WTC11 (cell line): ENCODE results near the gene TMEM121B. TPM values are rescaled to one million over a fixed set of nuclear protein-coding genes. Genes with fewer than 3 reads are reported as not detected.

Source experiments
- ATAC-seq: fragments of 200-7000 bp; cut with Tn5 transposase; 2 replicates; pipeline ENCODE4 v1.10.0; 2021; ENCODE audit warnings: mild to moderate bottlenecking, moderate library complexity
- CTCF ChIA-PET: fragments of 300-600 bp; sonication (Branson Sonifier 250); formaldehyde crosslinking; loops from one replicate; lab custom pipeline; 2021; ENCODE audit warnings: antibody characterized with exemption; lab: Charles Lee
- POLR2A ChIA-PET: fragments of 350-600 bp; sonication (Branson Sonifier 250); formaldehyde crosslinking; loops from one replicate; lab custom pipeline; 2021; ENCODE audit warnings: antibody characterized with exemption; lab: Charles Lee
- DNase-seq: peaks from one replicate; pipeline ENCODE4 v3.0.0; 2021; ENCODE audit warnings: low spot score
- H3K27ac Mint-ChIP-seq: 2 replicates; pipeline ENCODE4 v1.8.0; 2021; ENCODE audit warnings: mixed read lengths
- H3K27me3 Mint-ChIP-seq: 2 replicates; pipeline ENCODE4 v1.8.0; 2021; ENCODE audit warnings: low read depth, mild to moderate bottlenecking, moderate library complexity, mixed read lengths
- H3K36me3 Mint-ChIP-seq: 2 replicates; pipeline ENCODE4 v1.8.0; 2021; ENCODE audit warnings: mixed read lengths
- H3K4me1 Mint-ChIP-seq: 2 replicates; pipeline ENCODE4 v1.8.0; 2022; ENCODE audit warnings: mixed read lengths
- H3K4me3 Mint-ChIP-seq: 2 replicates; pipeline ENCODE4 v1.8.0; 2021; ENCODE audit warnings: mild to moderate bottlenecking, moderate library complexity, mixed read lengths
- H3K9me3 Mint-ChIP-seq: 2 replicates; pipeline ENCODE4 v1.8.0; 2021; ENCODE audit warnings: mixed read lengths
- ATF3 ChIP-seq: sonication (generic); formaldehyde crosslinking; conservative IDR thresholded peaks from 2 replicates; pipeline ENCODE4 v1.8.1; 2022; ENCODE audit warnings: mild to moderate bottlenecking, missing genetic modification reagents
- ATF6 ChIP-seq: sonication (generic); formaldehyde crosslinking; IDR thresholded peaks from 2 replicates; pipeline ENCODE4 v1.8.1; 2023; ENCODE audit warnings: mild to moderate bottlenecking, missing genetic modification reagents
- CTCF ChIP-seq: fragments of 200-600 bp; IDR thresholded peaks from 2 replicates; pipeline ENCODE4 v1.8.0; 2022; ENCODE audit warnings: antibody characterized with exemption
- ELF4 ChIP-seq: sonication (generic); formaldehyde crosslinking; IDR thresholded peaks from 2 replicates; pipeline ENCODE4 v1.8.1; 2022; ENCODE audit warnings: low read depth, mild to moderate bottlenecking, moderate library complexity, missing genetic modification reagents
- ESRRA ChIP-seq: sonication (generic); formaldehyde crosslinking; IDR thresholded peaks from 2 replicates; pipeline ENCODE4 v1.8.1; 2022; ENCODE audit warnings: mild to moderate bottlenecking, missing genetic modification reagents, borderline replicate concordance
- GRHL2 ChIP-seq: fragments of 250-450 bp; sonication (Bioruptor Pico); IDR thresholded peaks from 2 replicates; pipeline ENCODE4 v1.8.0; 2022; ENCODE audit warnings: mild to moderate bottlenecking, moderate library complexity; ENCODE audit not compliant: insufficient replicate concordance, severe bottlenecking
- GTF2I ChIP-seq: fragments of 250-450 bp; sonication (Bioruptor Pico); conservative IDR thresholded peaks from 2 replicates; pipeline ENCODE4 v1.4.0; 2021; ENCODE audit warnings: mild to moderate bottlenecking
- HMGXB4 ChIP-seq: sonication (generic); formaldehyde crosslinking; IDR thresholded peaks from 2 replicates; pipeline ENCODE4 v1.8.1; 2023; ENCODE audit warnings: mild to moderate bottlenecking, moderate library complexity, missing genetic modification reagents
- JUN ChIP-seq: sonication (generic); formaldehyde crosslinking; IDR thresholded peaks from 2 replicates; pipeline ENCODE4 v1.8.0; 2023; ENCODE audit warnings: mild to moderate bottlenecking, missing genetic modification reagents
- NFE2L1 ChIP-seq: sonication (generic); formaldehyde crosslinking; IDR thresholded peaks from 2 replicates; pipeline ENCODE4 v1.8.1; 2023; ENCODE audit warnings: missing genetic modification reagents
- NR3C1 ChIP-seq: sonication (generic); formaldehyde crosslinking; conservative IDR thresholded peaks from 2 replicates; pipeline ENCODE4 v1.8.1; 2023; ENCODE audit warnings: low read depth, mild to moderate bottlenecking, missing genetic modification reagents
- RORB ChIP-seq: fragments of 250-450 bp; sonication (Bioruptor Pico); IDR thresholded peaks from 2 replicates; pipeline ENCODE4 v1.9.0; 2021; ENCODE audit warnings: mild to moderate bottlenecking
- SMAD3 ChIP-seq: sonication (generic); formaldehyde crosslinking; IDR thresholded peaks from 2 replicates; pipeline ENCODE4 v1.8.0; 2022; ENCODE audit warnings: missing genetic modification reagents, mild to moderate bottlenecking, borderline replicate concordance
- TCF7 ChIP-seq: sonication (generic); formaldehyde crosslinking; IDR thresholded peaks from 2 replicates; pipeline ENCODE4 v1.8.0; 2022; ENCODE audit warnings: mild to moderate bottlenecking, low read depth, missing genetic modification reagents, moderate library complexity
- TP53 ChIP-seq: sonication (generic); formaldehyde crosslinking; IDR thresholded peaks from 2 replicates; pipeline ENCODE4 v1.8.1; 2023; ENCODE audit warnings: mild to moderate bottlenecking, missing genetic modification reagents
- ZNF512 ChIP-seq: sonication (generic); formaldehyde crosslinking; IDR thresholded peaks from 2 replicates; pipeline ENCODE4 v1.8.1; 2022; ENCODE audit warnings: missing genetic modification reagents, borderline replicate concordance
- ZNF671 ChIP-seq: fragments of 250-450 bp; sonication (Bioruptor Pico); IDR thresholded peaks from 2 replicates; pipeline ENCODE4 v1.8.0; 2021; ENCODE audit warnings: mild to moderate bottlenecking
- total RNA-seq: library from RNA; stranded (reverse); gene quantifications from 3 replicates; pipeline ENCODE4 v1.2.3, GENCODE V29; 2021

The TMEM121B gene
- total RNA-seq, 1 experiment from 2014 or later = 7.5 TPM

- TF ChIP-seq ATF6 (CRISPR knock-in tag) = no peak
- no peak for TF ChIP-seq TP53 (CRISPR knock-in tag)
- peak; percentile 44 for TF ChIP-seq CTCF
- no peak for TF ChIP-seq ZNF671 (CRISPR knock-in tag)
- TF ChIP-seq TCF7 (CRISPR knock-in tag) = no peak
- 0 out of 2 replicates have a peak, but pooled peaks have one; percentile 50 for TF ChIP-seq GTF2I (CRISPR knock-in tag)
- Mint-ChIP-seq H3K27ac (no peak overlapping the region), H3K4me3 (no peak overlapping the region), H3K9me3 (no peaks in the 10 kb centered on the region), H3K36me3 (no peaks in the 10 kb centered on the region), H3K4me1 (peaks cover 6% of the 10 kb centered on the region), H3K27me3 (peaks cover 8% of the 10 kb centered on the region)
- ChIA-PET POLR2A (no interaction called here), CTCF (interaction anchor here (0.6 to 2.0 kb wide), 29 partner anchors 10 to 621 kb away, joined by 3 to 12 read pairs (median 4); no protein-coding TSS in a partner anchor)
- DNase-seq (peak; percentile 21), ATAC-seq (peak; percentile 81)
Measured at GRCh38 chr22:17164392-17165024, 43.3 kb upstream of the TMEM121B start.

GRCh38 chr22:17162731-17163130 lies 41.6 kb upstream of the TMEM121B start:
- no peaks in the 10 kb centered on the region for H3K36me3 Mint-ChIP-seq

GRCh38 chr22:17161991-17162390 lies 40.8 kb upstream of the TMEM121B start:
- Mint-ChIP-seq H3K27me3 (peaks cover 5% of the 10 kb centered on the region; the same call in 1 of the 2 replicates), H3K4me3 (no peak overlapping the region), H3K9me3 (no peaks in the 10 kb centered on the region), H3K27ac (no peak overlapping the region), H3K36me3 (no peaks in the 10 kb centered on the region), H3K4me1 (peaks cover 18% of the 10 kb centered on the region)
- POLR2A ChIA-PET = interaction anchor here (1.1 kb wide), 1 partner anchor 12 kb away, joined by 3 read pairs; no protein-coding TSS in a partner anchor
- ATAC-seq (no peak), DNase-seq (no peak)
- CTCF ChIA-PET = interaction anchor here (7.9 kb wide), 1 partner anchor 10 kb away, joined by 108 read pairs; no protein-coding TSS in a partner anchor
- no peak for TF ChIP-seq ESRRA (CRISPR knock-in tag)
- TF ChIP-seq SMAD3 (CRISPR knock-in tag) = no peak
- TF ChIP-seq RORB (CRISPR knock-in tag) = no peak
- TF ChIP-seq TP53 (CRISPR knock-in tag) = no peak
- no peak for TF ChIP-seq ELF4
- no peak for TF ChIP-seq ZNF512
- no peak for TF ChIP-seq GRHL2 (CRISPR knock-in tag)
- no peak for TF ChIP-seq JUN
- TF ChIP-seq NFE2L1 (CRISPR knock-in tag) = no peak
- no peak for TF ChIP-seq HMGXB4
- TF ChIP-seq GTF2I (CRISPR knock-in tag) = no peak
- TF ChIP-seq NR3C1 = no peak

More at GRCh38 chr22:17162731-17163130, 41.6 kb upstream of the TMEM121B start:
- Mint-ChIP-seq H3K9me3 (no peaks in the 10 kb centered on the region), H3K4me3 (no peak overlapping the region)
- no peak for DNase-seq
- TF ChIP-seq ATF3 (no peak), NFE2L1 (CRISPR knock-in tag) (no peak), GRHL2 (CRISPR knock-in tag) (no peak)
- TF ChIP-seq, all 79 proteins: peak for 0
- no peak for ATAC-seq
- Mint-ChIP-seq H3K27ac (no peak overlapping the region), H3K27me3 (peaks cover 5% of the 10 kb centered on the region; the same call in 1 of the 2 replicates), H3K4me1 (peaks cover 12% of the 10 kb centered on the region)
- POLR2A ChIA-PET = interaction anchor here (1.1 kb wide), 1 partner anchor 12 kb away, joined by 3 read pairs; no protein-coding TSS in a partner anchor
- CTCF ChIA-PET = interaction anchor here (7.9 kb wide), 1 partner anchor 9 kb away, joined by 108 read pairs; no protein-coding TSS in a partner anchor
